Activated T-helper 2 cell treated with anti-CD3 and anti-CD28 coated beads, Interferon-gamma antibody, Interleukin-2, Interleukin-4, amounts not matched to agents 10 μg/mL and 5 μg/mL and 100 μg/mL, durations not matched to agents 14 hours and 24 hours and 36 hours (primary cell): ENCODE measurements around the gene SORCS1. TPM values are rescaled to one million over a fixed set of nuclear protein-coding genes. Genes with fewer than 3 reads are reported as not detected.

Source experiments
- DNase-seq: peaks from one replicate; pipeline ENCODE4 v3.0.0; 2021; ENCODE audit warnings: low spot score
- H3K27ac Mint-ChIP-seq: one replicate; pipeline ENCODE4 v1.8.0; 2021; ENCODE audit warnings: mixed read lengths
- H3K27me3 Mint-ChIP-seq: one replicate; pipeline ENCODE4 v1.8.0; 2021; ENCODE audit warnings: low read depth, mixed read lengths
- H3K36me3 Mint-ChIP-seq: one replicate; pipeline ENCODE4 v1.8.0; 2021; ENCODE audit warnings: low read depth, mixed read lengths
- H3K4me1 Mint-ChIP-seq: one replicate; pipeline ENCODE4 v1.8.0; 2021; ENCODE audit warnings: low read depth, mixed read lengths
- H3K4me3 Mint-ChIP-seq: one replicate; pipeline ENCODE4 v1.8.0; 2021; ENCODE audit warnings: low read depth, mild to moderate bottlenecking, moderate library complexity, mixed read lengths
- H3K9me3 Mint-ChIP-seq: one replicate; pipeline ENCODE4 v1.8.0; 2021; ENCODE audit warnings: mixed read lengths
- intact Hi-C: fragments of 100-400 bp; cut with micrococcal nuclease; formaldehyde crosslinking; loops from one replicate; pipeline ENCODE4 v1.15.1; 2023
- total RNA-seq: library from RNA; stranded (reverse); gene quantifications from 2 replicates; pipeline ENCODE4 v1.2.3, GENCODE V29; 2022

The SORCS1 gene
- total RNA-seq, 1 donor from 2014 or later, result 0.09 TPM

- H3K27me3 Mint-ChIP-seq, result no peaks in the 10 kb centered on the region
- no peaks in the 10 kb centered on the region for H3K9me3 Mint-ChIP-seq
- H3K4me1 Mint-ChIP-seq, result no peaks in the 10 kb centered on the region
- no peak for DNase-seq
- intact Hi-C loops, result no loop called here
- no peak overlapping the region for H3K27ac Mint-ChIP-seq
- no peak overlapping the region for H3K4me3 Mint-ChIP-seq
- no peaks in the 10 kb centered on the region for H3K36me3 Mint-ChIP-seq
Observed at GRCh38 chr10:106595281-106595680, 569.2 kb downstream of the SORCS1 start.

- Mint-ChIP-seq H3K27me3 (no peaks in the 10 kb centered on the region), H3K4me1 (no peaks in the 10 kb centered on the region), H3K27ac (no peak overlapping the region), H3K36me3 (no peaks in the 10 kb centered on the region), H3K9me3 (no peaks in the 10 kb centered on the region), H3K4me3 (no peak overlapping the region)
- intact Hi-C loops, result no loop called here
- DNase-seq, result no peak
Observed at GRCh38 chr10:106593876-106594275, 570.6 kb downstream of the SORCS1 start.

GRCh38 chr10:106592396-106592795 is 572.1 kb downstream of the SORCS1 start:
- H3K9me3 Mint-ChIP-seq, result no peaks in the 10 kb centered on the region
- no peaks in the 10 kb centered on the region for H3K4me1 Mint-ChIP-seq
- intact Hi-C loops, result no loop called here

GRCh38 chr10:106582291-106582690 is 582.2 kb downstream of the SORCS1 start:
- no peak overlapping the region for H3K4me3 Mint-ChIP-seq
- intact Hi-C loops, result no loop called here
- H3K27me3 Mint-ChIP-seq, result no peaks in the 10 kb centered on the region
- DNase-seq, result no peak
- no peaks in the 10 kb centered on the region for H3K9me3 Mint-ChIP-seq
- no peaks in the 10 kb centered on the region for H3K36me3 Mint-ChIP-seq
- no peak overlapping the region for H3K27ac Mint-ChIP-seq
- no peaks in the 10 kb centered on the region for H3K4me1 Mint-ChIP-seq

More at GRCh38 chr10:106592396-106592795, 572.1 kb downstream of the SORCS1 start:
- Mint-ChIP-seq H3K27me3 (no peaks in the 10 kb centered on the region), H3K27ac (no peak overlapping the region), H3K4me3 (no peak overlapping the region), H3K36me3 (no peaks in the 10 kb centered on the region)
- no peak for DNase-seq

GRCh38 chr10:106577756-106578155 is 586.8 kb downstream of the SORCS1 start:
- Mint-ChIP-seq H3K9me3 (no peaks in the 10 kb centered on the region), H3K4me1 (no peaks in the 10 kb centered on the region), H3K27me3 (no peaks in the 10 kb centered on the region), H3K27ac (no peak overlapping the region), H3K36me3 (no peaks in the 10 kb centered on the region), H3K4me3 (no peak overlapping the region)
- no peak for DNase-seq
- intact Hi-C loops, result no loop called here

- no peaks in the 10 kb centered on the region for H3K36me3 Mint-ChIP-seq
- no peaks in the 10 kb centered on the region for H3K4me1 Mint-ChIP-seq
- no peak for DNase-seq
- no peak overlapping the region for H3K4me3 Mint-ChIP-seq
- intact Hi-C loops, result no loop called here
- no peaks in the 10 kb centered on the region for H3K27me3 Mint-ChIP-seq
- H3K27ac Mint-ChIP-seq, result no peak overlapping the region
- H3K9me3 Mint-ChIP-seq, result no peaks in the 10 kb centered on the region
Observed at GRCh38 chr10:106577266-106577665, 587.2 kb downstream of the SORCS1 start.

- no peak overlapping the region for H3K27ac Mint-ChIP-seq
- H3K27me3 Mint-ChIP-seq, result no peaks in the 10 kb centered on the region
- no peaks in the 10 kb centered on the region for H3K9me3 Mint-ChIP-seq
Observed at GRCh38 chr10:106576534-106576933, 588.0 kb downstream of the SORCS1 start.

GRCh38 chr10:106573106-106573505 is 591.4 kb downstream of the SORCS1 start:
- no peaks in the 10 kb centered on the region for H3K27me3 Mint-ChIP-seq
- no peak for DNase-seq
- intact Hi-C loops, result no loop called here
- no peak overlapping the region for H3K27ac Mint-ChIP-seq
- no peaks in the 10 kb centered on the region for H3K9me3 Mint-ChIP-seq
- no peak overlapping the region for H3K4me3 Mint-ChIP-seq
- H3K4me1 Mint-ChIP-seq, result no peaks in the 10 kb centered on the region
- H3K36me3 Mint-ChIP-seq, result no peaks in the 10 kb centered on the region

More at GRCh38 chr10:106576534-106576933, 588.0 kb downstream of the SORCS1 start:
- intact Hi-C loops, result no loop called here
- Mint-ChIP-seq H3K36me3 (no peaks in the 10 kb centered on the region), H3K4me1 (no peaks in the 10 kb centered on the region), H3K4me3 (no peak overlapping the region)
- DNase-seq, result no peak

GRCh38 chr10:106571192-106571946 is 593.1 kb downstream of the SORCS1 start:
- H3K36me3 Mint-ChIP-seq, result no peaks in the 10 kb centered on the region
- no peaks in the 10 kb centered on the region for H3K9me3 Mint-ChIP-seq
- H3K4me3 Mint-ChIP-seq, result no peak overlapping the region
- no peak for DNase-seq
- H3K27ac Mint-ChIP-seq, result no peak overlapping the region
- no peaks in the 10 kb centered on the region for H3K27me3 Mint-ChIP-seq
- H3K4me1 Mint-ChIP-seq, result no peaks in the 10 kb centered on the region
- intact Hi-C loops, result no loop called here

- no peak overlapping the region for H3K4me3 Mint-ChIP-seq
- H3K4me1 Mint-ChIP-seq, result no peaks in the 10 kb centered on the region
- no peaks in the 10 kb centered on the region for H3K36me3 Mint-ChIP-seq
- no peak overlapping the region for H3K27ac Mint-ChIP-seq
- no peaks in the 10 kb centered on the region for H3K9me3 Mint-ChIP-seq
- H3K27me3 Mint-ChIP-seq, result no peaks in the 10 kb centered on the region
- DNase-seq, result no peak
- intact Hi-C loops, result no loop called here
Observed at GRCh38 chr10:106570268-106570667, 594.2 kb downstream of the SORCS1 start.

- no peaks in the 10 kb centered on the region for H3K4me1 Mint-ChIP-seq
- no peak for DNase-seq
- intact Hi-C loops, result no loop called here
- H3K4me3 Mint-ChIP-seq, result no peak overlapping the region
- no peaks in the 10 kb centered on the region for H3K27me3 Mint-ChIP-seq
- no peak overlapping the region for H3K27ac Mint-ChIP-seq
- no peaks in the 10 kb centered on the region for H3K9me3 Mint-ChIP-seq
- H3K36me3 Mint-ChIP-seq, result no peaks in the 10 kb centered on the region
Observed at GRCh38 chr10:106567629-106568028, 596.9 kb downstream of the SORCS1 start.

- H3K27me3 Mint-ChIP-seq, result no peaks in the 10 kb centered on the region
- no peak overlapping the region for H3K4me3 Mint-ChIP-seq
- no peak overlapping the region for H3K27ac Mint-ChIP-seq
- H3K4me1 Mint-ChIP-seq, result no peaks in the 10 kb centered on the region
- no peaks in the 10 kb centered on the region for H3K9me3 Mint-ChIP-seq
- intact Hi-C loops, result no loop called here
- no peaks in the 10 kb centered on the region for H3K36me3 Mint-ChIP-seq
- DNase-seq, result no peak
Observed at GRCh38 chr10:106566873-106567272, 597.6 kb downstream of the SORCS1 start.

GRCh38 chr10:106565546-106565945 is 599.0 kb downstream of the SORCS1 start:
- H3K27ac Mint-ChIP-seq, result no peak overlapping the region
- H3K9me3 Mint-ChIP-seq, result no peaks in the 10 kb centered on the region
- no peak for DNase-seq
- H3K27me3 Mint-ChIP-seq, result no peaks in the 10 kb centered on the region
- no peaks in the 10 kb centered on the region for H3K36me3 Mint-ChIP-seq
- H3K4me3 Mint-ChIP-seq, result no peak overlapping the region
- H3K4me1 Mint-ChIP-seq, result no peaks in the 10 kb centered on the region
- intact Hi-C loops, result no loop called here

- Mint-ChIP-seq H3K27ac (no peak overlapping the region), H3K9me3 (peaks cover 4% of the 10 kb centered on the region), H3K4me3 (no peak overlapping the region), H3K27me3 (no peaks in the 10 kb centered on the region), H3K36me3 (no peaks in the 10 kb centered on the region), H3K4me1 (no peaks in the 10 kb centered on the region)
- no peak for DNase-seq
- intact Hi-C loops, result no loop called here
Observed at GRCh38 chr10:106563384-106563783, 601.1 kb downstream of the SORCS1 start.
